IMR-90 (cell line): ENCODE results near the gene ARID4B. TPM values are rescaled to one million over a fixed set of nuclear protein-coding genes. Genes with fewer than 3 reads are reported as not detected.

ENCODE experiments used
- ATAC-seq: fragments of 200-7000 bp; cut with Tn5 transposase; 2 replicates; pipeline ENCODE4 v1.9.1; 2020; ENCODE audit warnings: low read depth, mild to moderate bottlenecking, moderate library complexity
- BruUV-seq: library from RNA; stranded (reverse); fragments of 400-500 nt; replicated peaks from 2 replicates; lab custom pipeline; 2021; lab: Mats Ljungman, UMichigan
- CTCF ChIA-PET: fragments of 300-600 bp; formaldehyde crosslinking; extraction: SDS; loops from one replicate; lab custom pipeline; 2021; ENCODE audit warnings: antibody characterized with exemption; lab: Yijun Ruan, JAX
- POLR2A ChIA-PET: fragments of 300-600 bp; sonication (Branson Sonifier 250); formaldehyde crosslinking; loops from one replicate; lab custom pipeline; 2022; ENCODE audit warnings: antibody characterized with exemption; ENCODE audit not compliant: unreplicated experiment; lab: Charles Lee
- DNase-seq: peaks from one replicate; pipeline ENCODE4 v3.0.0; 2013
- H2AFZ ChIP-seq: replicated peaks from 2 replicates; pipeline ENCODE3; 2013; ENCODE audit warnings: low read length, mild to moderate bottlenecking; ENCODE audit not compliant: poor library complexity
- H2AK5ac ChIP-seq: 2 replicates; pipeline ENCODE4 v1.6.1; 2013; ENCODE audit warnings: low read depth, low read length, inconsistent platforms
- H2AK9ac ChIP-seq: replicated peaks from 2 replicates; pipeline ENCODE3; 2013; ENCODE audit warnings: mild to moderate bottlenecking, low read depth, low read length, moderate library complexity; ENCODE audit not compliant: poor library complexity
- H2BK120ac ChIP-seq: 2 replicates; pipeline ENCODE4 v1.6.1; 2013; ENCODE audit warnings: low read depth, low read length, inconsistent platforms
- H2BK15ac ChIP-seq: 3 replicates; pipeline ENCODE4 v1.6.1; 2013; ENCODE audit warnings: low read depth, low read length, inconsistent platforms
- H2BK20ac ChIP-seq: 2 replicates; pipeline ENCODE4 v1.6.1; 2013; ENCODE audit warnings: low read depth, mild to moderate bottlenecking, inconsistent platforms, low read length, moderate library complexity
- H2BK5ac ChIP-seq: 2 replicates; pipeline ENCODE4 v1.6.1; 2013; ENCODE audit warnings: mild to moderate bottlenecking, low read depth, low read length, inconsistent platforms; ENCODE audit not compliant: poor library complexity, severe bottlenecking
- H3K14ac ChIP-seq: replicated peaks from 2 replicates; pipeline ENCODE4 v1.6.1; 2013; ENCODE audit warnings: low read depth, low read length, inconsistent platforms
- H3K18ac ChIP-seq: 2 replicates; pipeline ENCODE4 v1.6.1; 2013; ENCODE audit warnings: low read depth, low read length, control low read depth
- H3K23ac ChIP-seq: 2 replicates; pipeline ENCODE4 v1.6.1; 2013; ENCODE audit warnings: low read depth, low read length, inconsistent platforms
- H3K27ac ChIP-seq: 2 replicates; pipeline ENCODE4 v1.5.1; 2013; ENCODE audit warnings: mild to moderate bottlenecking, control low read depth, low read length; ENCODE audit not compliant: insufficient read depth
- H3K27me3 ChIP-seq: 2 replicates; pipeline ENCODE4 v1.6.1; 2013; ENCODE audit warnings: low read length; ENCODE audit not compliant: control insufficient read depth, insufficient read depth
- H3K36me3 ChIP-seq: 2 replicates; pipeline ENCODE4 v1.6.1; 2013; ENCODE audit warnings: low read length, mixed read lengths; ENCODE audit not compliant: control insufficient read depth, insufficient read depth
- H3K4ac ChIP-seq: 2 replicates; pipeline ENCODE4 v1.6.1; 2013; ENCODE audit warnings: low read depth, low read length, inconsistent platforms
- H3K4me1 ChIP-seq: 2 replicates; pipeline ENCODE4 v1.6.1; 2013; ENCODE audit warnings: low read length, mixed read lengths; ENCODE audit not compliant: control insufficient read depth, insufficient read depth
- H3K4me2 ChIP-seq: 2 replicates; pipeline ENCODE4 v1.6.1; 2013; ENCODE audit warnings: low read depth, mild to moderate bottlenecking, control low read depth, low read length, moderate library complexity
- H3K4me3 ChIP-seq: 2 replicates; pipeline ENCODE4 v1.5.1; 2013; ENCODE audit warnings: low read depth, mild to moderate bottlenecking, control low read depth, low read length, moderate library complexity; ENCODE audit not compliant: insufficient read depth
- H3K56ac ChIP-seq: 2 replicates; pipeline ENCODE4 v1.6.1; 2013; ENCODE audit warnings: low read length, inconsistent platforms; ENCODE audit not compliant: insufficient read depth; ENCODE audit errors: extremely low read depth
- H3K79me1 ChIP-seq, 2 experiments: 2 replicates each; pipeline ENCODE4 v1.6.1; 2013; ENCODE audit warnings: low read length in 2 of 2, inconsistent platforms in 1 of 2, low read depth in 1 of 2
- H3K9ac ChIP-seq: 2 replicates; pipeline ENCODE4 v1.6.1; 2013; ENCODE audit warnings: low read depth, low read length, control low read depth
- H3K9me1 ChIP-seq: 2 replicates; pipeline ENCODE4 v1.6.1; 2013; ENCODE audit warnings: low read length, inconsistent platforms; ENCODE audit not compliant: insufficient read depth
- H3K9me3 ChIP-seq: 2 replicates; pipeline ENCODE4 v1.6.1; 2013; ENCODE audit warnings: low read length; ENCODE audit not compliant: control insufficient read depth, insufficient read depth
- H4K20me1 ChIP-seq: 2 replicates; pipeline ENCODE4 v1.6.1; 2013; ENCODE audit warnings: low read length, inconsistent platforms; ENCODE audit not compliant: insufficient read depth
- H4K5ac ChIP-seq: 2 replicates; pipeline ENCODE4 v1.6.1; 2013; ENCODE audit warnings: mild to moderate bottlenecking, low read depth, low read length, control low read depth
- H4K8ac ChIP-seq, 2 experiments: 2 replicates each; pipeline ENCODE4 v1.6.1; 2013; ENCODE audit warnings: low read depth in 2 of 2, low read length in 2 of 2, control low read depth in 1 of 2, inconsistent platforms in 1 of 2
- H4K91ac ChIP-seq: 2 replicates; pipeline ENCODE4 v1.6.1; 2013; ENCODE audit warnings: low read depth, low read length, inconsistent platforms; ENCODE audit not compliant: insufficient read depth
- BHLHE40 ChIP-seq: fragments of 150-350 bp; IDR thresholded peaks from 2 replicates; pipeline ENCODE4 v1.6.1; 2016; ENCODE audit warnings: mild to moderate bottlenecking, low read depth, low read length
- CEBPB ChIP-seq: IDR thresholded peaks from 2 replicates; pipeline ENCODE4 v1.6.1; 2012; ENCODE audit warnings: low read depth, low read length, improper control_type of control experiment
- CHD1 ChIP-seq: IDR thresholded peaks from 2 replicates; pipeline ENCODE4 v1.6.1; 2012; ENCODE audit warnings: low read depth, low read length, improper control_type of control experiment
- CTCF ChIP-seq: conservative IDR thresholded peaks from 2 replicates; pipeline ENCODE4 v1.5.1; 2012; ENCODE audit warnings: mild to moderate bottlenecking, low read depth, low read length, improper control_type of control experiment
- FOS ChIP-seq: fragments of 150-350 bp; IDR thresholded peaks from 2 replicates; pipeline ENCODE4 v1.6.1; 2016; ENCODE audit warnings: low read depth, low read length
- MAZ ChIP-seq: IDR thresholded peaks from 2 replicates; pipeline ENCODE4 v1.6.1; 2012; ENCODE audit warnings: low read depth, mild to moderate bottlenecking, low read length, improper control_type of control experiment, moderate library complexity, borderline replicate concordance
- MXI1 ChIP-seq: IDR thresholded peaks from 2 replicates; pipeline ENCODE4 v1.6.1; 2012; ENCODE audit warnings: low read depth, mild to moderate bottlenecking, low read length, moderate library complexity, borderline replicate concordance
- NFE2L2 ChIP-seq: fragments of 150-350 bp; IDR thresholded peaks from 2 replicates; pipeline ENCODE4 v1.6.1; 2016; ENCODE audit warnings: low read depth, mild to moderate bottlenecking, low read length
- POLR2A ChIP-seq: IDR thresholded peaks from 2 replicates; pipeline ENCODE4 v1.6.1; 2012; ENCODE audit warnings: mild to moderate bottlenecking, low read depth, low read length
- RAD21 ChIP-seq: IDR thresholded peaks from 2 replicates; pipeline ENCODE4 v1.6.1; 2012; ENCODE audit warnings: low read length, improper control_type of control experiment
- RCOR1 ChIP-seq: IDR thresholded peaks from 2 replicates; pipeline ENCODE4 v1.6.1; 2012; ENCODE audit warnings: mild to moderate bottlenecking, low read length, improper control_type of control experiment; ENCODE audit not compliant: insufficient replicate concordance
- RFX5 ChIP-seq: IDR thresholded peaks from 2 replicates; pipeline ENCODE4 v1.8.0; 2012; ENCODE audit warnings: low read depth, mild to moderate bottlenecking, low read length, moderate library complexity
- SMC3 ChIP-seq: fragments of 150-350 bp; IDR thresholded peaks from 2 replicates; pipeline ENCODE4 v1.6.1; 2016; ENCODE audit warnings: low read depth, mild to moderate bottlenecking, antibody characterized with exemption, low read length, moderate library complexity
- USF2 ChIP-seq: fragments of 150-350 bp; IDR thresholded peaks from 2 replicates; pipeline ENCODE4 v1.6.1; 2017; ENCODE audit warnings: mild to moderate bottlenecking, antibody characterized with exemption, low read length, low read depth
- WGBS, 2 experiments: methylation state at CpG; one replicate each; pipeline versions ENCODE4 v1.1.5 to v1.1.7; 2013; ENCODE audit warnings: missing lambda C conversion rate in 2 of 2; ENCODE audit not compliant: insufficient read length in 1 of 2; ENCODE audit errors: extremely low coverage in 2 of 2; 5-methylcytosine and 5-hydroxymethylcytosine counted together
- dilution Hi-C: fragments of 300-500 bp; cut with HindIII; formaldehyde crosslinking; loops from one replicate; pipeline ENCODE4 v1.14.3; 2018; ENCODE audit warnings: low sequenced_read_pairs; ENCODE audit not compliant: unreplicated experiment
- in situ Hi-C: fragments of 300-500 bp; cut with MboI; formaldehyde crosslinking; loops from 3 replicates; pipeline ENCODE4 v1.14.3; 2019; ENCODE audit warnings: low sequenced_read_pairs, inconsistent platforms, mixed read lengths
- intact Hi-C: fragments of 100-400 bp; cut with micrococcal nuclease; formaldehyde crosslinking; loops from 2 replicates; pipeline ENCODE4 v1.10.0; 2022
- polyA plus RNA-seq, 3 experiments: library from polyadenylated mRNA; depleted of rRNA; stranded (reverse); fragments of >200 nt; gene quantifications; 2 replicates each; pipeline ENCODE4 v1.2.3, GENCODE V29; 2012; ENCODE audit warnings: low replicate concordance in 1 of 3
- total RNA-seq: library from RNA; depleted of rRNA; stranded (reverse); fragments of >200 nt; gene quantifications from 2 replicates; pipeline ENCODE4 v1.2.3, GENCODE V29; 2012
- TF ChIP-seq, protein P1 (sequence below): fragments of 150-350 bp; IDR thresholded peaks from 2 replicates; pipeline ENCODE4 v1.6.1; 2016; ENCODE audit warnings: low read depth, mild to moderate bottlenecking, low read length, moderate library complexity, borderline replicate concordance

The ARID4B gene
- total and polyA plus RNA-seq, 2 of the 4 experiments (the other 2 are of a cell fraction), result 8.5 to 16.0 TPM

- H4K8ac ChIP-seq, result no peak overlapping the region
- TF ChIP-seq CHD1 (no peak), MXI1 (no peak), MAZ (no peak), NFE2L2 (no peak), CTCF (no peak), BHLHE40 (no peak), RCOR1 (no peak), FOS (no peak), SMC3 (no peak), USF2 (no peak), CEBPB (no peak), POLR2A (no peak), RAD21 (no peak), RFX5 (no peak)
- TF ChIP-seq, protein P1, sequence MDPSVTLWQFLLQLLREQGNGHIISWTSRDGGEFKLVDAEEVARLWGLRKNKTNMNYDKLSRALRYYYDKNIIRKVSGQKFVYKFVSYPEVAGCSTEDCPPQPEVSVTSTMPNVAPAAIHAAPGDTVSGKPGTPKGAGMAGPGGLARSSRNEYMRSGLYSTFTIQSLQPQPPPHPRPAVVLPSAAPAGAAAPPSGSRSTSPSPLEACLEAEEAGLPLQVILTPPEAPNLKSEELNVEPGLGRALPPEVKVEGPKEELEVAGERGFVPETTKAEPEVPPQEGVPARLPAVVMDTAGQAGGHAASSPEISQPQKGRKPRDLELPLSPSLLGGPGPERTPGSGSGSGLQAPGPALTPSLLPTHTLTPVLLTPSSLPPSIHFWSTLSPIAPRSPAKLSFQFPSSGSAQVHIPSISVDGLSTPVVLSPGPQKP, result no peak
- H2BK120ac ChIP-seq, result no peak overlapping the region
- in situ Hi-C loops, result no loop called here
- 96 to 100% methylated on average over 1 to 4 of the region's 8 CpGs for WGBS, 2 experiments
- peaks cover 77% of the 10 kb centered on the region for H4K20me1 ChIP-seq
- no peak overlapping the region for H3K27ac ChIP-seq
- CTCF ChIA-PET, result no interaction called here
- H2BK5ac ChIP-seq, result no peak overlapping the region
- H2AFZ ChIP-seq, result no peak overlapping the region
- H3K56ac ChIP-seq, result no peak overlapping the region
- no peak overlapping the region for H4K5ac ChIP-seq
- dilution Hi-C loops, result no loop called here
- no peak overlapping the region for H3K9ac ChIP-seq
- H3K4me2 ChIP-seq, result no peak overlapping the region
- intact Hi-C loops, result no loop called here
- ATAC-seq (no peak), DNase-seq (no peak)
- no peaks in the 10 kb centered on the region for H3K9me3 ChIP-seq
- H3K36me3 ChIP-seq, result no peaks in the 10 kb centered on the region
- no peak overlapping the region for H3K14ac ChIP-seq
- no peak overlapping the region for H3K4me3 ChIP-seq
- peaks cover 4% of the 10 kb centered on the region for H3K4me1 ChIP-seq
- H3K79me1 ChIP-seq, result peaks cover 23 to 55% of the 10 kb centered on the region in 2 experiments
- peaks cover 10% of the 10 kb centered on the region for H3K9me1 ChIP-seq
- H2AK9ac ChIP-seq, result no peak overlapping the region
- H3K18ac ChIP-seq, result no peak overlapping the region
- H4K91ac ChIP-seq, result no peak overlapping the region
- POLR2A ChIA-PET, result no interaction called here
- no peak overlapping the region for H2BK20ac ChIP-seq
- no peak overlapping the region for H2BK15ac ChIP-seq
- no peak overlapping the region for H3K23ac ChIP-seq
- H3K27me3 ChIP-seq, result no peaks in the 10 kb centered on the region
- BruUV-seq, result no TSS peak
- H2AK5ac ChIP-seq, result no peak overlapping the region
- no peak overlapping the region for H3K4ac ChIP-seq
Observed at GRCh38 chr1:235266967-235267366, 61.0 kb downstream of the ARID4B start.
